ENCODE measurements around the gene NCF2.
A peak's percentile ranks its signal among the peaks of the same experiment; 100 is the strongest.

NCF2 gene

GRCh38 chr1:183582021-183582713 lies 8.1 kb downstream of the NCF2 start:
- no peak for DNase-seq

DNA sequence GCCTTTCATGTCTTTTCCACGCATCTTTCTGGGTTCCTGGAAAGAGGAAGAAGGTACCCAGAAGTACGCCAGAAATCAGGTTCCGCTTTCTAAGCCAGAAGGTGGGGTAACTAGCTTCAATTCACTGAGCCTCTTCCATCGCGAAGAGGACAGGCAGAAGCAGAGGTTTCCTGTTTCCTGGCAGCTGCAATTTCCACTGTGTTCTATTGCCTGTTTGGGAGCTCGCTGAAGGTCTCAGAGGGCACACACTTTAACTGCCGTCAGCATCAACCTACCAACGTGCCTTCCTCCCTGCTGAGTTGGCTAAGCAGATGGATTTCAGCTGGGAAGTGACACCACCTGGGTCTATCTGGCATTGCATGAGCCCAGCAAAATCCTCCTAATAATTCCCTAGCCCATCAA lies 10.0 kb downstream of the NCF2 start:
- DNase-seq = peak; percentile 45

DNA sequence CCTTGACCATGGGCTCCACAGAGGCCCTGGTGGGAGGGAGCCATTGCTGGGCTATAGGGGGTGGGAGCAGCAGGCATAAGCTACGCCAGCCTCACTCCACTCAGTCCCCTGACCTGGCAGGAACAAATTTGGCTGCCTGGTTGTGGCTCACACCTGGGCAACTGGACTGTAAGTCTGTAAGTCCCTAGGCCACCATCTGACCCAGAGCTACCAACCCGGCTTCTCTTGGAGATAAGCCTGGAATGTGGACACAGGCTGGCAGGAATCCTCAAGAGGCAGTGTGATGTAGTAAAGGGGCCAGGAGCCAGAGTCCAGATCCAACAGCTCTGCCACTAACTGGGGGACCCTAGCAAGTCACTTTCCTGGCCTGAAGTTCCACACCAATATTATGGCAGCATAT lies 11.4 kb downstream of the NCF2 start:
- DNase-seq = no peak

DNA sequence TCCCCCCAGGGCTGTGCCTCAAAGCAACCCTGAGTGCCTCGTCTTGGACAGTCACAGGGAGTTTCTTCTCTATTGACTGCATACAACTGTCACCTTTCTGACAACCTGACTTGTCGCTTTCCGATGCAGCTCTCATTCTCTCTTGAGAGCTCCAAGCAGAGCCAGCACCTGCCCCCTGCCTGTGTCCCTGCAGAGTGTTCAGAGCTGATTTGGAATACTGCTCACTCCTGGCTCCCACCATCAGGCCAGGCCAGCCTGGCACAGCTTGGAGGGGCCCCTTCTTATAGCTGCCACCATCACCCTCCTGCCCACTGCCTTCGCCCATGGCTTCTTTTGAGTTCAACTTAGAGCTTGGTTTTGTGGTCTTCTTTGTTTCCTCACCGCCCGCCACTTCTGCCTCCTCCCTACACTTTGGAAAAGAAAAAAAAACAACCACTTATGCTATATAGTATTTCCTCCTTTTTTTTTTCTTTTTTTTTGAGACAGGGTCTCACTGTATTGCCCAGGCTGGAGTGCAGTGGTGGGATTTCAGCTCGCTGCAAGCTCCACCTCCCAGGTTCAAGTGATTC lies 12.3 kb downstream of the NCF2 start:
- no peak for DNase-seq

DNA sequence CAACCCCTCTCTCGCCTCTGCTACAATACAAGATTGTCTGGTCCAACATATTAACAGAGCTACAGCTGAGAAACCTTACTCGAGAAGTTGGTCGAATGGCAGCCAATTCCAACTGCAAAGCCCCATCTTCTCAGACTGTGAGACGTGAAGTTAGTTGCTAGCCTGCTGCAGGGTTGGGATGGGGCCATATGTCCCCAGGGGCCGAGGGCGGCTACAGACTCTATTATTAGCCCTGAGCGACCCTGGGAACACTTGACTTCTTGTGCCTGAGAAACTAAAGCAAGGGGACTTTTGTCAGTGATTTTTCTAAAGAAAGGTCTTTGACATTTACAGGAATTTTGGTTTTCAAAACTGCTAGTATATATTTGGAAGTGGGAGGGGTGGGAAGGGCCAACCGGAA lies 13.7 kb downstream of the NCF2 start:
- DNase-seq = no peak

GRCh38 chr1:183575606-183576005 lies 14.7 kb downstream of the NCF2 start:
- DNase-seq = no peak

- DNase-seq = no peak
Observed at GRCh38 chr1:183572721-183573120, 17.5 kb downstream of the NCF2 start.

DNA sequence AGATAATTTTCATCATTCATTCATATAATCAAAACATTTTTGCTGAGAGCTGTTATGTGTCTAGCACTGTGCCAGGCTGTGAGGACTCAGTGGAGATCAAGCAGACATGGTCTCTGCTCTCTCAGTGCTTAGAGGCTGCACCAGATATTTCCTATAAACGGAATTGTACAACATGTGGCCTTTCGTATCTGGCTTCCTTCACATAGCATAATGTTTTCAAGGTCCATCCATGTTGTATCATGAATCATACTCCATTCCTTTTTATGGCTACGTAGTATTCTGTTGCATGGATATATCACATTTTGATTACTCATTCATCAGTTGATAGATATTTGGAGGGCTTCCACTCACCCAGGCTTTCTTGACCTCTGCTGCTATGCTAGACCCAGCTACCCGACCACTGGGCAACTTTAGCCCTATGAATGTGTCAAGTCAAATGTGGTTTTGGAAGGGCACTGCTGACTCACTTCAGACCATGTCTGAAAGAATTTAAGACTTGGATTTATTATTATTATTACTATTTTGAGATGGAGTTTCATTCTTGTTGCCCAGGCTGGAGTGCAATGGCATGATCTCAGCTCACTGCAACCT lies 18.5 kb downstream of the NCF2 start:
- no peak for DNase-seq

GRCh38 chr1:183570451-183570850 lies 19.8 kb downstream of the NCF2 start:
- no peak for DNase-seq

GRCh38 chr1:183569801-183570200 lies 20.5 kb downstream of the NCF2 start:
- no peak for DNase-seq

DNA sequence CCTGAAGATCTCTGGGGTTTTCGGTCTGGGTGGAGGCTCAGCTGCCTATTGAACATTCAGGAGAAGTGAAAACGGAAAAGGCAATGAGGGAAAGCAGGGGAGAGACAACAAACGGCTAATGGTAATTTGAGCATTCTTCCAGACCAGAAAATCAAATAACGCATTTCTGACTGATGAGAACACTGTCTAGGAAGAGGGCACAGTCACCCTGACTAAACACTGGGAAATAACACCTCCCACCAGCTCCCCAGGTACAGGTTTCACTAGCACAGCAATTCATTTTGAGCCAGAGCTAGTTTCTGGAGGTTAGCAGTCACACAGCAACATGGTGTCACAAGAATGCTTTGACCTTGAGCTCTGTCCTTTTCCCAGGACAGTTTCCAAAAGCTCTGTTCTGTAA lies 21.1 kb downstream of the NCF2 start:
- no peak for DNase-seq

DNA sequence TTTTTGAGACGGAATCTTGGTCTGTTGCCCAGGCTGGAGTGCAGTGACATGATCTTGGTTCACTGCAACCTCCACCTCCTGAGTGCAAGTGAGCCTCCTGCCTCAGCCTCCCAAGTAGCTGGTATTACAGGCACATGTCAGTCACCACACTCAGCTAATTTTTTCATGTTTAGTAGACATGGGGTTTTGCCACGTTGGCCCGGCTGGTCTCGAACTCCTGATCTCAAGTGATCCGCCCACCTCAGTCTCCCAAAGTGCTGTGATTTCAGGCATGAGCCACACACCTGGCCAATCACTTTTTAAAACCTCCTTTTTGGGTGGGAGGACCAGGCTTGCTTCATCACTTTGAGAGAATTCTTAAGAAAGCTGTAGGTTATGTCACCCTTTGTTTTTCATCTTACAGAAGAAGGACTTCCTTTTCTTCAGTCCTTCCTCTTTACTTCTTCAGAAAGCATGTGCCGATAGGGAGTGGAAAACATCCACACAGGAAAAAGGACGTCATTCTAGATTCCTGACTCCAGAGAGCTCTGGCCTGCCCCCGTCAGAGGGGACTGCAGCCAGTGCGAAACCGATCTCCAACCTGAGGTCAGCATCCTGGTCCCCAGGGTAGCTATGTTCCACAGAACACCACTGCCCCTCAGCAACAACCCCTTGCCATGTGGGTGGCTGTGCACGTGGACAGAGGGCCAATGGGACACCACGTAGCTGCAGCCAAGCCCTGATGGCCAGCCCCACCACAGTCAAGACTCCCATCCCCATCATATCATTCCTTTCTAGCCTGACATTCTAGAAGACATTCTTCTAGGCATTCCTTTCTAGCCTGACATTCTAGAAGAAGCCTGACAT lies 21.9 kb downstream of the NCF2 start:
- DNase-seq = no peak

DNA sequence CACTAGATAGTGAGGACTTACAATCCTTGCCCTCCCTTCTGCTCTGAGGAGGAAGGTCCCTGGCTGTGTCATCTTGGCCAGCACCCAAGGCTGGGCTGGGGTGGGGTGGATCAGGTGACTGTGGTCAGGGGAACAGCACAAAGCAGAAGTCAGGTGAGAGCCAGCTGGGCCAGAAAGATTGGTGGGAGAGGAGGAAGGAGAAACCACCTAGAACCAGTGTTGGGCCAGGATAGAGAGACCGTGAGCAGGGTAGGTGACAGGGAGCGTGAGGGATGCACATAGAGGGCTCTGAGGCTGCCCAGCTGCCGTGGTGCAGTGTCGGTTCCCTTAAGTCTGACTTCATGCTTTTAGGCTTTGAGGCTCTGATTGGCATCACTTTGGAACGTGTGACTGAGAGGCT lies 22.7 kb downstream of the NCF2 start:
- DNase-seq = no peak

GRCh38 chr1:183566026-183566425 lies 24.2 kb downstream of the NCF2 start:
- no peak for DNase-seq

GRCh38 chr1:183565261-183565660 lies 25.0 kb downstream of the NCF2 start:
- DNase-seq = no peak

GRCh38 chr1:183562701-183563100 lies 27.6 kb downstream of the NCF2 start:
- DNase-seq = no peak

DNA sequence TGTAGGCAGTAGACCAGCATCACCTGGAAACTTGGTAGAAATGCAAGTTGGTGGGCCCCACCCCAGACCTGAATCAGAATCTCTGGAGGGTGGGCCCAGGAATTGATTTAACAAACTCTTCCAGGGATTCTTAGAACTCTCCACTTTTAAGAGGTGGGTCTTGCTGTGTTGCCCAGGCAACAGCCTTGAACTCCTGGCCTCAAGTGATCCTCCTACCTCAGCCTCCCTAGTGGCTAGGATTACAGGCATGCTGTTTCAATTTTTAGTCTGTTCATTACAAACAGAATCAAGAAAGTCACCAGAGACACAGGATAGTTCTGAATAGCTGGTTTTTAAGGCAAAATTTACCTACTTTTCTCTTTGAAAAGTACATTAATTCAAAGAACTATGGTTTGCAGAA lies 31.2 kb downstream of the NCF2 start:
- DNase-seq = no peak

- no peak for DNase-seq
Observed at GRCh38 chr1:183554577-183554976, 35.7 kb downstream of the NCF2 start.

GRCh38 chr1:183553764-183554163 lies 36.5 kb downstream of the NCF2 start:
- no peak for DNase-seq

- no peak for DNase-seq
Observed at GRCh38 chr1:183553331-183553730, 36.9 kb downstream of the NCF2 start.

DNA sequence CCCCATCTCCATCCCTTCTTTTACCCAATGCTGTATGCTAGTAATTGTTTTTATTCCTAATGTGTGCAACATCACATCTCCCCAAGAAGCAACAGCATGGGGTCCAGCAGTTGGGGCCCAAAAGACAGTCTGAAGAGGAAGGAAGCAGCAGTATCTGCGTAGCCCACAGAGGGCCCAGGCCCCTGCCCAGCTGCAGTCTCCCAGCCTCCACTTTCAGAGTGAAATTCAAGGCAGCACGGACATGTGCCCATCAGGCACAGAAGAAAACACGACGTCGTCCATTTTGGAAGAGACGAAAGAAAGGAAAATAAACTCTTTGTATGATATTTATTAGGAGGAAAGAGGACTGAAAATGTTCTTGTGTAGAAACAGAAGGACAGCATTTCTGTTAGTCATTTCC lies 37.4 kb downstream of the NCF2 start:
- DNase-seq = no peak

GRCh38 chr1:183552441-183552840 lies 37.8 kb downstream of the NCF2 start:
- DNase-seq = no peak

DNA sequence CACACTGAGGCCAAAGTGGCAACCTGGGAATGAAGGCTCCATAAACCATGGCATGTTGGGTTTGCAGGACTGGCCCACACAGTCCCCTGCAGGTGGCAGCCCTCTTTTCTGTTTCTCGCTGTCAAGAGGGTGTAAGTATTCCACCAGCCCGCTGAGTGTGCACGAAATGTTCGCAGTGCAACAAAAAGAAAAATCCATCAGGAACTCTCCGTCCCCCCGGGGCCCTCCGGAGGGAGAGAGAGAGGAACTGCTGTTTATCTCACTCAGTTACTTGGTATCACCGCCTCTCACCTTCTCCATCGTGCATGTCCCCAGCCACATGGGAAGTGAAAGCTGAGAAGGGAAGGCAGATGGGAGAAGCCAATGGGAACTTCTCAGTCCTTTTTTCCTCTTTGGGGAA lies 38.3 kb downstream of the NCF2 start:
- DNase-seq = no peak

DNA sequence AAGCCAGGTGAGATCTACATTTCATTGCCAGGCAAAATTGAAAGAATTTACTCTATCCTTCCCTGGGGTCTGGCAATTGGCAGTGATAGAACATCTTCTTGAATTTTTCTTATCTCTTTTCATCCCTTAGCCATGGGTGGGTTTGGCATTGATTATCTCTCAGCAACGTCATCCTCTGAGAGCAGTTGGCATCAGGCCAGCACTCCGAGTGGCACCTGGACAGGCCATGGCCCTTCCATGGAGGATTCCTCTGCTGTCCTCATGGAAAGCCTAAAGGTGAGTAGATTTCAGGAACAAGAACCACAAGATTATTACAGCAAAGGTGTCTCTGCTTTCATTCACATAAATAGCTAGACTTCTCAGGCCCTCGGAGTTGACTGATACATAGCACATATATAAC lies 39.3 kb downstream of the NCF2 start:
- peak; percentile 23 for DNase-seq

All from NCI-H82 (cell line).